Right lobe of liver (tissue), 6 donors: ENCODE results near the gene RTF2. TPM values are rescaled to one million over a fixed set of nuclear protein-coding genes. Genes with fewer than 3 reads are reported as not detected.

Experiments used
- ATAC-seq, 4 donors: fragments of 200-7000 bp; cut with Tn5 transposase; one replicate each; pipeline ENCODE4 v1.9.1; 2020; ENCODE audit warnings: mild to moderate bottlenecking in 4 of 4, moderate library complexity in 4 of 4
- DNase-seq, 3 donors: peaks; one replicate each; pipeline ENCODE4 v3.0.0-alpha.2; 2020
- H3K27ac ChIP-seq, 3 donors: fragments of 200-600 bp; one replicate each; pipeline ENCODE4 v1.8.0; 2022
- H3K27me3 ChIP-seq, 2 donors: fragments of 200-600 bp; one replicate each; pipeline ENCODE4 v1.8.0; 2022
- H3K36me3 ChIP-seq, 4 donors: fragments of 200-600 bp; sonication (generic) in 1 of 4; one replicate each; pipeline versions ENCODE4 v1.5.1 to v1.8.0; 2017 to 2022; ENCODE audit warnings: control low read depth in 1 of 4
- H3K4me1 ChIP-seq, 4 donors: fragments of 200-600 bp; sonication (generic) in 1 of 4; one replicate each; pipeline versions ENCODE4 v1.5.1 to v1.8.0; 2017 to 2022; ENCODE audit warnings: control low read depth in 1 of 4
- H3K4me3 ChIP-seq, 3 donors: fragments of 200-600 bp; one replicate each; pipeline ENCODE4 v1.8.0; 2022
- H3K9me3 ChIP-seq, 4 donors: fragments of 200-600 bp; sonication (generic) in 1 of 4; one replicate each; pipeline versions ENCODE4 v1.5.1 to v1.8.0; 2017 to 2022; ENCODE audit warnings: control low read depth in 1 of 4
- POLR2A ChIP-seq: fragments of 450-650 bp; IDR thresholded peaks from one replicate; pipeline ENCODE4 v1.6.1; 2017; ENCODE audit warnings: antibody characterized with exemption, mild to moderate bottlenecking
- WGBS: methylation state at CpG from one replicate; pipeline ENCODE4 v1.1.6; 2018; ENCODE audit warnings: low coverage, low lambda C conversion rate; ENCODE audit not compliant: insufficient coverage; ENCODE audit errors: missing lambda C conversion rate; 5-methylcytosine and 5-hydroxymethylcytosine counted together
- intact Hi-C, 2 donors: fragments of 100-400 bp; cut with DNase I; formaldehyde crosslinking; loops; one replicate each; pipeline versions ENCODE4 v1.11.2 to v1.14.1; 2022
- small RNA-seq, 2 experiments: library from RNA; depleted of rRNA; stranded (forward); fragments of <200 nt; gene quantifications; one replicate each; pipeline ENCODE3, GENCODE V24; 2016
- total RNA-seq, 6 experiments: library from RNA; depleted of rRNA in 2 of 6; stranded (reverse); fragments of >200 nt in 2 of 6; fragmentation: NEBNext Ultra II Directional in 3 of 6; extraction: Animal tissue kit (Norgen Biotek cat#: 25700) in 3 of 6; gene quantifications; one replicate each; pipeline versions ENCODE4 v1.1.0 to v1.2.4, GENCODE V29; 2016 to 2023
- TF ChIP-seq, protein P1 (sequence below), 4 donors: fragments of 200-600 bp in 3 of 4; fragments of 450-650 bp in 1 of 4; IDR thresholded peaks; one replicate each; pipeline versions ENCODE4 v1.5.1 to v1.8.0; 2016 to 2022; ENCODE audit warnings: antibody characterized with exemption in 4 of 4, mild to moderate bottlenecking in 2 of 4
- donor health status: DM: no; HTN: yes; CAD: no.
- donor health status: DM: no; HTN: no; CAD: no.
- donor health status: DM: no; HTN: no; CAD: no.
- donor health status: DM: no; HTN: yes; CAD: no.
- donor health status: DM: no; HTN: yes; CAD: no.

Gene RTF2
- total RNA-seq, 6 experiments from 2014 or later = 29.9 to 40.1 (median 32.6) TPM

DNA sequence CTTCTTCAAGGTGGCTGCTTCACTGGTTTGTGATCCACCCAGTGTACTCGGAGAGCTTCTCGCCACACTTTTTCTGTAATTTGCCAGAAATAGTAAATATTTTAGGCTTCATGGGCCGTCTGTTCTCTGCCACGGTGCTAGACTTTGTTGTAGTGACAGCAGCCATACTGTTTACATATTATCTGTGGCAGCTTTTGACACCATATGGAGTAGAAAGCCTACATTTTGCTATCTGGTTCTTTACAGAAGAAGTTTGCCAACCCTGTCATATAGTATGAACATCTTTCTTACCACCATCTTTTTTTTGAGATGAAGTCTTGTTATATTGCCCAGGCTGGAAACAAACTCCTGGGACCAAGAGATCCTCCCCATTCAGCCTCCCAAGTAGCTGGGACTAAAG is 97.1 kb downstream of the RTF2 start:
- Histone ChIP-seq H3K27me3 (no peaks in the 10 kb centered on the region), H3K4me3 (no peak overlapping the region), H3K9me3 (no peaks in the 10 kb centered on the region), H3K36me3 (no peaks in the 10 kb centered on the region), H3K27ac (no peak overlapping the region), H3K4me1 (no peaks in the 10 kb centered on the region)
- DNase-seq (no peak), ATAC-seq (no peak)
- no peak for TF ChIP-seq POLR2A
- TF ChIP-seq, protein P1, sequence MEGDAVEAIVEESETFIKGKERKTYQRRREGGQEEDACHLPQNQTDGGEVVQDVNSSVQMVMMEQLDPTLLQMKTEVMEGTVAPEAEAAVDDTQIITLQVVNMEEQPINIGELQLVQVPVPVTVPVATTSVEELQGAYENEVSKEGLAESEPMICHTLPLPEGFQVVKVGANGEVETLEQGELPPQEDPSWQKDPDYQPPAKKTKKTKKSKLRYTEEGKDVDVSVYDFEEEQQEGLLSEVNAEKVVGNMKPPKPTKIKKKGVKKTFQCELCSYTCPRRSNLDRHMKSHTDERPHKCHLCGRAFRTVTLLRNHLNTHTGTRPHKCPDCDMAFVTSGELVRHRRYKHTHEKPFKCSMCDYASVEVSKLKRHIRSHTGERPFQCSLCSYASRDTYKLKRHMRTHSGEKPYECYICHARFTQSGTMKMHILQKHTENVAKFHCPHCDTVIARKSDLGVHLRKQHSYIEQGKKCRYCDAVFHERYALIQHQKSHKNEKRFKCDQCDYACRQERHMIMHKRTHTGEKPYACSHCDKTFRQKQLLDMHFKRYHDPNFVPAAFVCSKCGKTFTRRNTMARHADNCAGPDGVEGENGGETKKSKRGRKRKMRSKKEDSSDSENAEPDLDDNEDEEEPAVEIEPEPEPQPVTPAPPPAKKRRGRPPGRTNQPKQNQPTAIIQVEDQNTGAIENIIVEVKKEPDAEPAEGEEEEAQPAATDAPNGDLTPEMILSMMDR (IDR thresholded peaks at IDR 0.05) = no peak
- intact Hi-C loops = no loop called here
- WGBS = 68% methylated on average over 4 of the region's 4 CpGs

DNA sequence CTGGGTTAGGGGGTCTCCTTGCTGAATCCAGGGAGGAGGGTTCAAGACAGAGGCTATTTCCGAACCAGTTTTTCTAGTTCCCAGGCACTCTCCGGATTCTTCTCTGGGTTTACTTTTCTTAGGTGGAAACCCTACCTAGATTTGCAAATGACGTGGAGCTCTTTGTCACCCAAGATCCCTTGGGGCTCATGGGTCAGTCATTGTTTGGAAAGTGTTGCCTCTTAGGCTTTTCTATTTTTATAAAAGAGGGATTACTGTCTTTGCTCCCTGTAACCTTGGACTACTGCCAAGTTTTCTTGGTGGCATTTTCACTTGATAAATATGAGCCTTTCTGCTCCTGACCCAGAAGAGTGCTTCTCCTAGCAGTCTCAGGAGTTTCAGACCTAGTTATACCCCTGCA is 98.2 kb downstream of the RTF2 start:
- H3K36me3 ChIP-seq = no peaks in the 10 kb centered on the region
- ATAC-seq = no peak
- H3K4me3 ChIP-seq = no peak overlapping the region
- H3K9me3 ChIP-seq = no peaks in the 10 kb centered on the region
- WGBS = 63% methylated on average over 3 of the region's 3 CpGs
- no peak overlapping the region for H3K27ac ChIP-seq
- H3K4me1 ChIP-seq = no peaks in the 10 kb centered on the region
- intact Hi-C loops = no loop called here
- no peaks in the 10 kb centered on the region for H3K27me3 ChIP-seq
- TF ChIP-seq POLR2A = no peak
- TF ChIP-seq, protein P1 (IDR thresholded peaks at IDR 0.05) = no peak
- DNase-seq = no peak

Small RNA genes within 50 kb of the gene (small RNA-seq; reads per million reads assigned to genes)
- 0 reads per million in 2 experiments for gene RPL39P

Other genes starting within 250 kb of the RTF2 start
- gene MC3R, start 219.9 kb upstream of the RTF2 start, total RNA-seq = not detected
- gene FAM210B, start 109.7 kb upstream of the RTF2 start, total RNA-seq = 10 to 100 TPM; 31.6 to 66.5 (median 42.8) TPM
- gene AURKA, start 76.4 kb upstream of the RTF2 start, total RNA-seq = 1 to 10 TPM; 1.5 to 7.4 (median 2.5) TPM
- gene CSTF1, start 76.0 kb upstream of the RTF2 start, total RNA-seq = 10 to 100 TPM; 14.9 to 27.2 (median 16.6) TPM
- gene CASS4, start 56.4 kb upstream of the RTF2 start, total RNA-seq = 1 to 10 TPM in 2 of 6 experiments, under 1 TPM in 4; 0.66 to 2.1 (median 0.83) TPM
- gene FAM209A, start 56.1 kb downstream of the RTF2 start, total RNA-seq = under 1 TPM in 2 of 6 experiments, not detected in 4; 0.24 to 0.37 TPM
- under 1 TPM in 1 of 6 experiments, not detected in 5; 0.44 TPM for gene FAM209B, start 64.6 kb downstream of the RTF2 start, total RNA-seq
- gene TFAP2C, start 160.7 kb downstream of the RTF2 start, total RNA-seq = not detected